GM19455 (cell line): Measurements from ENCODE around the gene KIAA0040.
"Not testable (repeated sequence)": the region's sequence is repeated elsewhere in the genome, so short reads cannot be mapped to it uniquely, and the experiment has no call there.

ENCODE experiments used
- ATAC-seq: cut with Tn5 transposase; IDR thresholded peaks from one replicate; pipeline ENCODE4 v1.9.1; 2021; ENCODE audit not compliant: unreplicated experiment

KIAA0040 gene

GRCh38 chr1:175108331-175108820 lies 84.2 kb downstream of the KIAA0040 start:
- not testable (repeated sequence) for ATAC-seq
